ENCODE results near the gene PKP4.

The PKP4 gene

DNA sequence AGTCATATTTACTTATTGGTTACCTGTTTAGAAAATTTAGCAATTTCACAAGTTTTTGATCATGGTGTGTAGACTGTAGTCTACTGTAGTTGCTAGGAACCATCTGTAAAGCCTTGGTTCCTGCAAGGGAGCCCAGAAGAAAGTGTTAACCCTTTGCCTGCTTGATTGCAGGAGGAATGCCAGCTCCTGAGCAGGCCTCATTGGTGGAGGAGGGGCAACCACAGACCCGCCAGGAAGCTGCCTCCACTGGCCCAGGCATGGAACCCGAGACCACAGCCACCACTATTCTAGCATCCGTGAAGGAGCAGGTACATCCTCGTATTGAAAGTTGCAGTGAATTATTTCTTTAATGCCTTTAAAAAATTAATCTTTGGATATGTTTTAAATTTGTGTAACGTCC is 76.3 kb downstream of the PKP4 start:
- Histone ChIP-seq H2AFZ (ENCODE audit: low read depth, low read length, severe bottlenecking) (no peak overlapping the region), H3K9me2 (replicated peaks; ENCODE audit: insufficient read depth, low read length) (no peaks in the 10 kb centered on the region)

DNA sequence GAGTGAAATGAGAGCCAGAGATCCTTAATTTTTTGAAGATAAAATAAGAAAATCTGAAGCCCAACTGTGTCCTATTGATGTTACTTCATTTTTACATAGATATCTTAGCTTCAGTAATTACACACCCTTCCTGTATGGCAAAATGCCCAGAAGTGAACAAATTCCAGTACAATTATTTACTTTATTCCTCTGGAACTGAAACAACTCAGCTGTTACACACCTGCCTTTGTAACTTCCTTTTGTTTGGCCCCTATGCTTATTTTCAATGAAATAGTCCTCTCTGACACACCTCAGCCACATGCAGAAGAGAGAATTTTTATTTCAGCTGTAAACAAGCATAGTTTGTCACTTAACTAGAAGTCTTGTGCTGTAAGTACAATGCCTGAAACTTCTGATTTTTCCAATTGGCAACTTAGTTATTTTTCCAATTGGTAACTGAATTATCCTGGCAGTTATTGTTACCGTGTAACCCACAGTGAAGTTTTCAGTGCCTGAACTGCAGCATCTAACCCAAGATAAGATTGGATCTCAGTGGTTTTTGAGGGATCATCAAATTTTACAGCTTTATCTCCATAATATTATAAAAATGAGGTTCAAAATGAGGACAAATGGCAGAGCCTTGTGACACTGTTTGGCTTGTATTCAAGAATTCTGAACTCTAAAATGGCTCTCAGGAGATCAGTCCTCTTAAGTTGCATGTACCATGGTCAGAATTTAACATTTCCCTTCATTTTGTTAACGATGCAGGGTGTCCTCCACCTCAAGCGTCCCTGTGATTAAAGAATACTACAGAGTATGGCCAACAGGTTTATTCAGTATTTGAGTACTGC is 82.6 kb downstream of the PKP4 start:
- Histone ChIP-seq H4K20me1 (ENCODE audit: low read depth, low read length) (no peaks in the 10 kb centered on the region), H3K79me2 (ENCODE audit: insufficient read depth, low read length) (no peaks in the 10 kb centered on the region), H3K36me3 (ENCODE audit: low read length) (no peaks in the 10 kb centered on the region), H3K9me2 (replicated peaks; ENCODE audit: insufficient read depth, low read length) (no peaks in the 10 kb centered on the region), H3K27me3 (ENCODE audit: low read length) (no peaks in the 10 kb centered on the region), H3K27ac (ENCODE audit: low read depth, low read length) (no peak overlapping the region), H3K9ac (ENCODE audit: low read length) (no peak overlapping the region), H2AFZ (ENCODE audit: low read depth, low read length, severe bottlenecking) (no peak overlapping the region), H3K9me3 (ENCODE audit: insufficient read depth, low read length) (no peaks in the 10 kb centered on the region), H3K4me3 (ENCODE audit: insufficient read depth, low read length, poor library complexity, severe bottlenecking) (no peak overlapping the region), H3F3A (ENCODE audit: insufficient read depth) (no peaks in the 10 kb centered on the region), H3K4me2 (ENCODE audit: low read depth, low read length, poor library complexity, severe bottlenecking) (no peak overlapping the region)
- TF ChIP-seq, protein P1, sequence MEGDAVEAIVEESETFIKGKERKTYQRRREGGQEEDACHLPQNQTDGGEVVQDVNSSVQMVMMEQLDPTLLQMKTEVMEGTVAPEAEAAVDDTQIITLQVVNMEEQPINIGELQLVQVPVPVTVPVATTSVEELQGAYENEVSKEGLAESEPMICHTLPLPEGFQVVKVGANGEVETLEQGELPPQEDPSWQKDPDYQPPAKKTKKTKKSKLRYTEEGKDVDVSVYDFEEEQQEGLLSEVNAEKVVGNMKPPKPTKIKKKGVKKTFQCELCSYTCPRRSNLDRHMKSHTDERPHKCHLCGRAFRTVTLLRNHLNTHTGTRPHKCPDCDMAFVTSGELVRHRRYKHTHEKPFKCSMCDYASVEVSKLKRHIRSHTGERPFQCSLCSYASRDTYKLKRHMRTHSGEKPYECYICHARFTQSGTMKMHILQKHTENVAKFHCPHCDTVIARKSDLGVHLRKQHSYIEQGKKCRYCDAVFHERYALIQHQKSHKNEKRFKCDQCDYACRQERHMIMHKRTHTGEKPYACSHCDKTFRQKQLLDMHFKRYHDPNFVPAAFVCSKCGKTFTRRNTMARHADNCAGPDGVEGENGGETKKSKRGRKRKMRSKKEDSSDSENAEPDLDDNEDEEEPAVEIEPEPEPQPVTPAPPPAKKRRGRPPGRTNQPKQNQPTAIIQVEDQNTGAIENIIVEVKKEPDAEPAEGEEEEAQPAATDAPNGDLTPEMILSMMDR (IDR thresholded peaks at IDR 0.05; ENCODE audit: insufficient read depth, low read length, poor library complexity, severe bottlenecking), result no peak
- no peak for TF ChIP-seq EZH2phosphoT487 (conservative IDR thresholded peaks at IDR 0.05; ENCODE audit: low read length)

More for the DNA sequence above, 76.3 kb downstream of the PKP4 start:
- no peak for TF ChIP-seq EZH2phosphoT487 (conservative IDR thresholded peaks at IDR 0.05; ENCODE audit: low read length)
- TF ChIP-seq, protein P1 (IDR thresholded peaks at IDR 0.05; ENCODE audit: insufficient read depth, low read length, poor library complexity, severe bottlenecking), result no peak
- Histone ChIP-seq H3K4me3 (ENCODE audit: insufficient read depth, low read length, poor library complexity, severe bottlenecking) (no peak overlapping the region), H3K4me2 (ENCODE audit: low read depth, low read length, poor library complexity, severe bottlenecking) (no peak overlapping the region), H4K20me1 (ENCODE audit: low read depth, low read length) (no peaks in the 10 kb centered on the region), H3K79me2 (ENCODE audit: insufficient read depth, low read length) (no peaks in the 10 kb centered on the region), H3F3A (ENCODE audit: insufficient read depth) (no peaks in the 10 kb centered on the region), H3K9ac (ENCODE audit: low read length) (no peak overlapping the region), H3K27me3 (ENCODE audit: low read length) (no peaks in the 10 kb centered on the region), H3K27ac (ENCODE audit: low read depth, low read length) (no peak overlapping the region), H3K36me3 (ENCODE audit: low read length) (no peaks in the 10 kb centered on the region), H3K9me3 (ENCODE audit: insufficient read depth, low read length) (no peaks in the 10 kb centered on the region)

GRCh38 chr2:158542577-158542976 is 85.8 kb downstream of the PKP4 start:
- Histone ChIP-seq H4K20me1 (ENCODE audit: low read depth, low read length) (no peaks in the 10 kb centered on the region), H3F3A (ENCODE audit: insufficient read depth) (no peaks in the 10 kb centered on the region), H3K9ac (ENCODE audit: low read length) (no peak overlapping the region), H3K4me3 (ENCODE audit: insufficient read depth, low read length, poor library complexity, severe bottlenecking) (no peak overlapping the region), H3K4me2 (ENCODE audit: low read depth, low read length, poor library complexity, severe bottlenecking) (no peak overlapping the region), H3K36me3 (ENCODE audit: low read length) (no peaks in the 10 kb centered on the region), H2AFZ (ENCODE audit: low read depth, low read length, severe bottlenecking) (no peak overlapping the region), H3K27me3 (ENCODE audit: low read length) (no peaks in the 10 kb centered on the region), H3K9me3 (ENCODE audit: insufficient read depth, low read length) (no peaks in the 10 kb centered on the region), H3K79me2 (ENCODE audit: insufficient read depth, low read length) (no peaks in the 10 kb centered on the region), H3K27ac (ENCODE audit: low read depth, low read length) (no peak overlapping the region), H3K9me2 (replicated peaks; ENCODE audit: insufficient read depth, low read length) (no peaks in the 10 kb centered on the region)
- TF ChIP-seq, protein P1 (IDR thresholded peaks at IDR 0.05; ENCODE audit: insufficient read depth, low read length, poor library complexity, severe bottlenecking), result no peak
- no peak for TF ChIP-seq EZH2phosphoT487 (conservative IDR thresholded peaks at IDR 0.05; ENCODE audit: low read length)
